NCI-H187 treated with DMSO at 0.1 percent for 48 hours (cell line): ENCODE measurements around the gene CCT2.
A peak's percentile ranks its signal among the peaks of the same experiment; 100 is the strongest.

Source experiments
- DNase-seq: peaks from one replicate; lab custom pipeline; 2025; lab: John Stamatoyannopoulos, UW

Gene CCT2

GRCh38 chr12:69585189-69586062 is at the start of gene CCT2:
TSS of gene CCT2 (plus strand) at chr12:69585459. CDS start at chr12:69585522, 63 bp downstream.
- peak; percentile 77 for DNase-seq

DNA sequence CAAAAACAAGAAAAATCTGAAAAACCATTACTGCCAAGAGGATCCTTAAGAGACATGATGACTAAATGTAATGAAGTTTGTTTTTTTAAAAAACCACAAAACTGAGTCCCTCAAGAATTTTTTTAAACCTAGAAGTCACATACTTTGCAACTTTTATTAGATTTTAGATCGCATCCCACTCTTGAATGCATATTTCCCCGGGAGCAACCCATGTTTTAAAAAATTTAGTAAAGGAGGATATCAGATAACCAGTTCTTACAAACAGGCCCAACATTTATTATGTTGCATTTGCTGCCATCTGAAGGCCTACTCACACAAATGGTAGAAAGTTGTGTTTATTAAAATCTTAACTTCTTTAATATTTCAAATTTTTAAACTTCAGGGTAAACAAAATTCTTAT is 44.3 kb upstream of the CCT2 start:
- DNase-seq = no peak

- no peak for DNase-seq
Measured at GRCh38 chr12:69544087-69544486, 41.2 kb upstream of the CCT2 start.

GRCh38 chr12:69545081-69545480 is 40.2 kb upstream of the CCT2 start:
- DNase-seq = no peak

GRCh38 chr12:69546693-69547438 is 38.4 kb upstream of the CCT2 start:
- no peak for DNase-seq

- DNase-seq = no peak
Measured at GRCh38 chr12:69548687-69549086, 36.6 kb upstream of the CCT2 start.

DNA sequence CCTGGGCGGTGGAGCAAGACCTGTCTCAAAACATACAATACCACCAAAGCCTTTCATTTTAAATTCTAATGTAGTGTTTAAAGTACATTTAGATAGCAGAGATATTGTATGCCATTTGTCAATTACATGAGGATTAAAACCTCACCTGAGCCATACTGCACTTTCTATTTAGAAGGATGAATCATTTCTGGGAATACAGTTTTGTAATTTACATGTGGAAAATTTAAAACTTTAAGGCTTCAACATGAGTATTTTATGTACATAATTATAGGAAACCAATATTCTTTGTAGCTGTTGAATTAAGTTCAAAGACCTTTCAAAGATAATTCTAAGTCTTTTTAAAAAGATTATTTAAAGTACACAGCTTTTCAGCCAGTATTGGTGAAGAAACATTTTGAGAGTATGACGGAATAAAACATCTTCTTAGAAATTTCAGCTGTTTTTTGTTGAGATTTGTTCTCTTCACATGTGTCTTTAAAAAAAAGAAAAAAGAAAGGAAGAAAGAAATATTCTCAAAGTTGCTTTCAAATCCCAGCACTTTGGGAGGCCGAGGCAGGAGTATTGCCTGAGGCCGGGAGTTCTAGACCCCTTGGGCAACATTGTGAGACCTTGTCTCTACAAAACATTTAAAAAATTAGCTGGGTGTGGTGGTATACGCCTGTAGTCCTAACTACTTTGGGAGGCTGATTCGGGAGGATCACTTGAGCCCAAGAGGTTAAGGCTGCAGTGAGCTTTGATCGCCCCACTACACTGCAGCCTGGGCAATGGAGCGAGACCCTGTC is 34.5 kb upstream of the CCT2 start:
- DNase-seq = no peak

DNA sequence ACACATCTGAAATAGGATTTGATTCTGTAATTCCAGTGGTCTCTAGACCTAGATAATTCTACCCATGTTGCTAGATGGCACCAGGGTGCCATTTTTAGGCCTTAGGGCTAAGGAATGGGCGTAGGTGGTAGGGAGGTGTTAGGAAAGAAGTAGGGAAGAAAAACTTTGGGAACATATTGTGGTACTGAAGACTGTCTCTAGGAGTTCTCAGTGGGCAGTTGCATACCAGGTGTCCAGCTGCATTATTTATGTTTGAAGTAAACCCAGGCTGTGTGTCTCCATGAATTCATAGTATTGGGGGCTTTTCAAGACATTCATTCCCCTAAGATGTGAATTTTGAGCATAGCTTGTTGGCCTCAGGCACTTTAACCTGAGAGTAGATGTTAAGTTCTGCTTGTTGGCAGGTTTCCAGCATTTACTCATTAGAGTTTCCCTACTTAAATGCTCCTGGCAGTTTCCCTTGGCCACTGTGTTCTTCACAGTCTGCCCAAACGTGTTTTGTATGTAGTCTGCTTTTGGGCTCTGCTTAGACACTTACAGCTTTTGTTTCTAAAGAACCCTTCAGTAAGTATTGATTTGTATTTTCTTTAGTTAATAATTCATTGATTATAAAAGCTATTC is 31.5 kb upstream of the CCT2 start:
- no peak for DNase-seq

DNA sequence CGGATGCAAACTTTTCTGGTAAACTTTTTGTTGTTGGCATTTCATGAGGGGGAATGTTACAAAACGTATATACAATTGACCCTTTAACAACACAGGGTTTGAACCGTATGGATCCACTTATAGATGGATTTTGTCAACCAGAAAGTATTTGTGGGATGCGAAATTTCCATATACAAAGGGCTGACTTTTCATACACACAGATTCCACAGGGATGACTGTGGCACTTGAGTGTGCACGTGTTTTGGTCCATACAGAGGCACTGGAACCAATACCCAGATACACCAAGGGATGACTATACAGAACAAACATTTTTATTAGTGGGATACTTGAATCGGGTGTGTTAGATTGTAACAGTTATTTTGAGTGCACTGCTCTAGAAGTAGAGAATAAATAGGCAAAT is 29.8 kb upstream of the CCT2 start:
- DNase-seq = no peak

GRCh38 chr12:69556383-69556782 is 28.9 kb upstream of the CCT2 start:
- no peak for DNase-seq

- DNase-seq = no peak
Measured at GRCh38 chr12:69563166-69563762, 22.0 kb upstream of the CCT2 start.

GRCh38 chr12:69566603-69567002 is 18.7 kb upstream of the CCT2 start:
- no peak for DNase-seq

- no peak for DNase-seq
Measured at GRCh38 chr12:69569236-69569635, 16.0 kb upstream of the CCT2 start.

DNA sequence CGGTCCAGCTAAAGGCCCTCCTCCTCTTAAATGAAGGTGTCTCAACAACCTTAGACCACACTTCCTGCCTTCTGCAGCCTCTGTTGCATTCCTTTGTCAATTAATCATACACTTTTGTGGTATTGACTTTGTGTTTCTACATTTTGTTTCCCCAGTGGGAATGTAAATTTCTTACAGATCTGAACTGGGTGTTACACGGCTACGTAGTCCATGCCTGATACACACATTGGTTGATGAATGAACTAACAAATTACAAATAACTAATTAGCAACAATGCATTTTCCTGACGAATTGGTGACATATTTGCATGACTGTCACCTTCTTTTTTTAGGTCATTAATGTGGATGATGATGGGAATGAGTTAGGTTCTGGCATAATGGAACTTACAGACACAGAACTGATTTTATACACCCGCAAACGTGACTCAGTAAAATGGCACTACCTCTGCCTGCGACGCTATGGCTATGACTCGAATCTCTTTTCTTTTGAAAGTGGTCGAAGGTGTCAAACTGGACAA is 15.2 kb upstream of the CCT2 start:
- DNase-seq = no peak

DNA sequence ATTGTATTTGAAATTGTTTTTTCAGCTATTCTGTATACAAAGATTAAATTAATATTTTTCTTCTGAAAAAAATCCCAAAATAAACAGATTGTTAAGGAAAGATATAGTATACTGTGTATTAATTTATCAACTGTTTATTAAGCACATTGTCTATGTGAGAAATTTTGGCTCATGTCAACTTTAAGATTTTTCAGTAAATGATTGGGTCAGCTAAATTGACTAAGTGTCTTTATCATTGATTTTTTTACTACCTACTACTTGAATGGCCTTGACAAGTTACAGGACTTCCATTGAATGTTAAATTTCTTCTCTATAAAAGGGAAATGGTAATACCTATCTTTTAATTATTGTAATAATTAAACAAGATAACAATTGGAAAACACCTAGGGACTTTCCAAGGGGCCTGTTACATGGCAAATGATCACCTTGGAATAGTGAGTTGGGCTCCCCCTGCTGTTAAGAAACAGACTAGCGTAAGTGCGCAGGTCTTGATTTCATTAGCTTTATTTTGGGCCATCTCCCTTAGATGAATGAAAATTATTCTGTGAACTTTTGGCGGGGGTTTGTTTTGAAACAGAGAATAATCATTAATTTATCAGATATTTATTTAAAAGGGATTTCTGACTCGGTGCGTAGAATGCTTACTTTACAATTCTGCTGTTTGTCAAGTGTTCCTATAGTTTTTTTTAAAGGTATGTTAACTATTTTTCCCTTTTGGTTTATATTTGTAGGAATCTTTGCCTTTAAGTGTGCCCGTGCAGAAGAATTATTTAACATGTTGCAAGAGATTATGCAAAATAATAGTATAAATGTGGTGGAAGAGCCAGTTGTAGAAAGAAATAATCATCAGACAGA is 14.5 kb upstream of the CCT2 start:
- DNase-seq = peak; percentile 25

DNA sequence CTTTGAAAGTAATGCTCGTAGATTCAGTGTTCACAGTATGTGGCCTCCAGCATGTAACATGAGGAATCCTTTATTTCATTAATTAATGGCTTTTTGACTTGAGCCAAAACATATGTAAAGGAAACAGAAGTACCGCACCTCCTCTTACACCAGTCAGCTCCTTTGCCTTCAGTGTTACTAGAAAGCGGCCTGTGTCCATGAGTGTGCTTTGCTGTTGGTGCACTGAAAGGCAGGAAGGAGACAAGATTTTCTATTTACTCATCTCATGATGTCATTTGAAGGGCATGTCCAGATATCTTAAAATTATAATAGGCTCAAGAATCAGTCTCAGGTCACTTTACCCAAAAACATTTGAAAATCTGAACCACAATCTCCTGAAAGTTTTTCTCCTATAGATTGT is 9.9 kb upstream of the CCT2 start:
- DNase-seq = no peak

- DNase-seq = no peak
Measured at GRCh38 chr12:69578283-69578682, 7.0 kb upstream of the CCT2 start.

DNA sequence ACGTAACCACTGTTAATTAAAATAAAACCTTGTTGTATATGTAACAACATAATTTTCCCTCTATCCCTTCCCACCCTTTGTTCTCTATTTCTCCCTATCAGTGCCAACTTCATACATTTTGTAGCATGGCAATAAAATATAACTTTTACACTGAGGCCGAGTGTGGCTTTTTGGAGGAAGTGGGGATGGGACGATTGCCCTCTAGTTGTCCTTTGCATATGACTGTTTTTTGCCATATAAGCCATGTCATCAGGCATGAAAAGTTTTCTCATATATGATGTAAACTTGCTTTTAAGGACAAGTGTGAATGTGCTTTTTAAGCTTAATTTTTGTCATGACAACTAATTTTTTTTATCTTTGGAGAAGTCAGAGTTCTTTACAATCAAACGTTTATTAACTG is 6.2 kb upstream of the CCT2 start:
- DNase-seq = no peak

- DNase-seq = no peak
Measured at GRCh38 chr12:69580074-69580473, 5.2 kb upstream of the CCT2 start.

DNA sequence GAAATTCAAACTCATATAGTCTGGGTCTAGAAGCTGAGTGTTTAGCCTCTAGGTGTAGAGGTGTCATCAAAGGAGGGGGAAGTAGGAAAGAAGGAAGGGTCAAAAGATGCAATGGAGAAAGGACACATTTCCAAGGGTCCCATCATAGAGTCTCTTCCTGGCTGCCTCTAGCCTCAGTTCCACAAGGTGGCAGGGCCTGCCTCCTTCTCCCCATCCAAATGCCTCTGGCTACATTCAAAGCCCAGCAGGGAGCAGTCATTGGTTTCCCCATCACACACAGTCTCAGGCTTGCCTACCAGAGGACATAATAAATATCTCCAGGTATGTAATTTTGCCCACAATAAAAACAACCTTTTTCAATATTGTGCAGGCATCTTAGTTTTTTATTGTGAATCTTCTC is 2.1 kb upstream of the CCT2 start:
- no peak for DNase-seq

DNA sequence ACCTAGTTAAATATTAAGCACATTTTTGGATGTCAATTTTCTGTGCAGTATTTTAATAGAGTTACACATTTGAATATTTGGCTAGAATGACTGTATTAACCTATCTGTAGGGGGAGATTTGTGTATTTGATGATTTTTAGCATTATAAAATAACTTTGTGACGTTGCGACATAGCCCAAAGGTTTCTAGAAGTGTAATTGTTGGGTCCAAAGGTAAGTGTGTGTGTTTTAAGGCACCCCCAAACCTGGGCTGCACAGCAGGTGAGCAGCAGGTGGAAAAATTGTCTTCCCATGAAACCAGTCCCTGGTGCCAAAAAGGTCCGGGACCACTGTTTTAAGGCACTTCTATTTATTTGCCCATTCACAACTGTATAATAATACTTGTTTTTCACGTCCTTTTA is 3.3 kb downstream of the CCT2 start:
- DNase-seq = no peak
